Stimulated activated naive B cell treated with anti-CD40 and anti-IgM and Interleukin-4, amounts not matched to agents 10 μg/mL and 1 μg/mL and 100 μg/mL, for 72 hours (primary cell): ENCODE data around the gene DHX8.

ENCODE experiments used
- ATAC-seq, 2 donors: fragments of 150-1000 bp; cut with Tn5 transposase; replicated peaks; 2 replicates each; pipeline ENCODE4 v1.10.0; 2021; ENCODE audit warnings: moderate library complexity in 1 of 2
- DNase-seq: peaks from one replicate; pipeline ENCODE4 v3.0.0; 2021
- H3K27ac Mint-ChIP-seq: one replicate; pipeline ENCODE4 v1.8.0; 2022; ENCODE audit warnings: mild to moderate bottlenecking, mixed read lengths
- H3K27me3 Mint-ChIP-seq, 2 donors: one replicate each; pipeline ENCODE4 v1.8.0; 2022; ENCODE audit warnings: mixed read lengths in 2 of 2
- H3K36me3 Mint-ChIP-seq, 2 donors: one replicate each; pipeline ENCODE4 v1.8.0; 2022; ENCODE audit warnings: mixed read lengths in 2 of 2, mild to moderate bottlenecking in 1 of 2
- H3K4me1 Mint-ChIP-seq, 2 donors: one replicate each; pipeline ENCODE4 v1.8.0; 2022; ENCODE audit warnings: mixed read lengths in 2 of 2, mild to moderate bottlenecking in 1 of 2
- H3K4me3 Mint-ChIP-seq, 2 donors: one replicate each; pipeline ENCODE4 v1.8.0; 2022; ENCODE audit warnings: mild to moderate bottlenecking in 2 of 2, mixed read lengths in 2 of 2, moderate library complexity in 1 of 2
- H3K9me3 Mint-ChIP-seq, 2 donors: one replicate each; pipeline ENCODE4 v1.8.0; 2022; ENCODE audit warnings: mixed read lengths in 2 of 2, mild to moderate bottlenecking in 1 of 2

The DHX8 gene

DNA sequence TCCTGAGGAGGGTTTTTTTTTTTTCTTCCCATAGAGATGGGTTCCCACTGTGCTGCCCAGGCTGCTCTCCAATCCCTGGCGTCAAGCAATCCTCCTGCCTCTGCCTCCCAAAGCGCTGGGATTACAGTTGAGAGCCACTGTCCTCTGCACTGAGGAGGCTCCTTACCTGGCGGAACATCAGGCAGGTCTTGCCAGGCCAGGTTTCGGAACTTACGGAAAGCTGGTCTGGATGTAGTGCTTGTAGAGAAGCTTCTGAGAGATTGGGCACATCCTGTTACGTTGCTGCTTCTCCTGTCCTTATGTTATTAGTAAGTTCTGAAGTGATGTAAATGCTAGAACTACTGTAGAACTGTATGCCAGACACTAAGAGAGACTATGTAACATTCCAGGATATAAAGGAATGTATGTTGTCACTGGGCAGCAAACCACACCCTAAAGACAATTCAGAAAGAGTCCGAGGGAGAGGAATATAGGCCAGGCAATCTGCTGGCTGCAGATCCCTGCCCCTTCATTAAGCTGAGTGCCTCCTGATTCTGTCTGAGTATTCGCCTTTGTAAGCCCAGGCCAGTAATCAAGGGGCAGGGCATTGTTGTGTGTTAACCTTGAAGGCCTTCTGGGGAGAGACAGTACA, 41.3 kb downstream of the DHX8 start:
- H3K9me3 Mint-ChIP-seq = no peaks in the 10 kb centered on the region
- no peak overlapping the region for H3K4me3 Mint-ChIP-seq
- H3K4me1 Mint-ChIP-seq = peaks cover 4 to 9% of the 10 kb centered on the region in 2 donors
- ATAC-seq = no peak
- peak overlapping the region; percentile 47 for H3K27ac Mint-ChIP-seq
- H3K36me3 Mint-ChIP-seq = peaks cover 40 to 65% of the 10 kb centered on the region in 2 donors
- no peak for DNase-seq
- no peaks in the 10 kb centered on the region for H3K27me3 Mint-ChIP-seq

- Mint-ChIP-seq H3K4me1 (peaks cover 6 to 7% of the 10 kb centered on the region in 2 donors), H3K27ac (no peak overlapping the region), H3K27me3 (no peaks in the 10 kb centered on the region), H3K4me3 (no peak overlapping the region), H3K36me3 (peaks cover 30 to 46% of the 10 kb centered on the region in 2 donors), H3K9me3 (no peaks in the 10 kb centered on the region)
- DNase-seq (no peak), ATAC-seq (no peak)
These were observed 43.3 kb downstream of the DHX8 start for GRCh38 chr17:43526886-43527648.

- no peak for ATAC-seq
- no peak overlapping the region for H3K27ac Mint-ChIP-seq
- H3K4me3 Mint-ChIP-seq = no peak overlapping the region
- H3K9me3 Mint-ChIP-seq = no peaks in the 10 kb centered on the region
- peaks cover 6 to 7% of the 10 kb centered on the region in 2 donors for H3K4me1 Mint-ChIP-seq
- DNase-seq = no peak
- H3K36me3 Mint-ChIP-seq = peaks cover 30 to 43% of the 10 kb centered on the region in 2 donors
- H3K27me3 Mint-ChIP-seq = no peaks in the 10 kb centered on the region
These were observed 44.7 kb downstream of the DHX8 start for GRCh38 chr17:43528319-43528987.

DNA sequence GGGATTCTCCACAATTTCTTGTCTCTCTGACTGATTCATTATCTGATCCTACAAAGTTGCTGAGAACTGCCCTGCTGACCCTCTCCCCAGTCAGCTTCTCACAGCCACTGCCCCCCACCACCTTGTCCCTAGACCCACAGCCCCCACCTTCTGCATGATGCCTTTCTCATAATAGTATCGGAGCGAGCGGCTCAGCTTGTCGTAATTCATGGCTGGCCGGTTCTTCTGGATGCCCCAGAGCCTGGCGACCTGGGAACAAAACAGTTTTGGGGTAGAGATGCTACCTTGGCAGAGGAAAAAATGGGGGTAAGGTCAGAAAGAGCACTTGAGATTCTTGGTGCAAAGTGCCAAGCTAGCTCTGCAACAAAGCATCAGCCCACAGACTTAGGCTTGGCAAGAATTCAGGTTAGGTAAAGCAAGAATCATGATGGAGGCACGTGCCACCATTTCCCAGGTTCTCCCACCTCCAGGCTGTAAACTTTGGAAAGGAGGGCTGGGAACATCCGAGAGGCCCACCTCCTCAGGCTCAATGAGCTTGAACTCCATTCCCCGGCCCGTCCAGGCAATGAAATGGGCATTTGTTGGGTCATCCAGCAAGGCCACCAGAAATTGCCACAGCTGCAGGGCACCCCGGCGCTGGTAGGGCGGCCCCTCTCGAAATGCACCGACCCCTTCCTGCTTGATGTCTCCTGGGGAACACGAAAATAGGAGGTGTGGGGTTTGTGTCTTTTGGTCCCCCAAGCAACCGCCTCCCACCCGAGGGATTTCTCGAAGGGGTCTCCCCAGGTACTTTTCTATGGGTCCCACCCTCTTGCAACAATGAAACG, 45.4 kb downstream of the DHX8 start:
- ATAC-seq (no peak), DNase-seq (no peak)
- peaks cover 30 to 39% of the 10 kb centered on the region in 2 donors for H3K36me3 Mint-ChIP-seq
- peak overlapping the region; percentile 16 for H3K27ac Mint-ChIP-seq
- H3K4me1 Mint-ChIP-seq = peaks cover 6 to 7% of the 10 kb centered on the region in 2 donors
- no peaks in the 10 kb centered on the region for H3K9me3 Mint-ChIP-seq
- H3K27me3 Mint-ChIP-seq = no peaks in the 10 kb centered on the region
- no peak overlapping the region for H3K4me3 Mint-ChIP-seq

- peaks cover 24 to 32% of the 10 kb centered on the region in 2 donors for H3K36me3 Mint-ChIP-seq
- H3K9me3 Mint-ChIP-seq = no peaks in the 10 kb centered on the region
- DNase-seq (no peak), ATAC-seq (no peak)
- no peak overlapping the region for H3K4me3 Mint-ChIP-seq
- H3K4me1 Mint-ChIP-seq = peaks cover 6 to 7% of the 10 kb centered on the region in 2 donors
- H3K27me3 Mint-ChIP-seq = no peaks in the 10 kb centered on the region
- no peak overlapping the region for H3K27ac Mint-ChIP-seq
These were observed 46.1 kb downstream of the DHX8 start for GRCh38 chr17:43529947-43530287.

DNA sequence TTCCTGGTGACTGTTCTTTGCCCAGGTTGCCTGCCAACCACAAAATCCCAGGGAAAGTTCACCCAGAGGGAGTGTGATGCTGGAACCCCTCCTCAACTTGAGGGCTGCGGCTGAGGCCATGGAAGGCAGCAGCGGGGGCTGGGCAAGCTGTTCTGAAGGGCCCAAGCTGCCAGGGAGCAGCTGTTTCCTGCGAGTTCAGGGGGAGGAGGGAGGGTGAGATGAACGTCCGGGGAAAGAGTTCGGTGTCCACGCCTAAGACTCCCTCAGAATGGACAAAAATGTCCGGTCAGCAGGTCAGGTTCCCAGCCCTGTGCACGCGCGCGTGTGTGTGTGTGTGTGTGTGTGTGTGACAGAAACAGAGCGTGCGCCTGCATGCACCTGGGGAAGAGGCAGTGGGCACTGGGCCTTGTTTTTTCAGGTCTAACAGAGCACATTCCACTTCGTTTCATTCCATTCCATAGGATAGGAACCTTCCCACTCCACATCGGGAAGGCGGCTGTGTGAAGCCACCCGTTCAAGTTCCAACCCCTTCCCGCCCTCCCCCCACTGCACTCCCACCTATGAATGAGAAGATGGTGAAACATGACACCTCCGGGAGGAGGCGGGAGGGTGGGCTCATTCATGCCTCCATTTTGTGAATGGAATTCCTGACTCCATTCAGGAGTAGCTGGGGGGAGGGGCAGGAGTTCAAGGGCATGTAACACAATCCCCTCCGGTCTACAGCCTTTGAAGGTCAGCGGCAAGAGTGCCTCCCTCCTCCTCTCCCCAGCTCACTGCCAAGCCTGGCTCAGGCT, 46.7 kb downstream of the DHX8 start:
- no peaks in the 10 kb centered on the region for H3K27me3 Mint-ChIP-seq

DNA sequence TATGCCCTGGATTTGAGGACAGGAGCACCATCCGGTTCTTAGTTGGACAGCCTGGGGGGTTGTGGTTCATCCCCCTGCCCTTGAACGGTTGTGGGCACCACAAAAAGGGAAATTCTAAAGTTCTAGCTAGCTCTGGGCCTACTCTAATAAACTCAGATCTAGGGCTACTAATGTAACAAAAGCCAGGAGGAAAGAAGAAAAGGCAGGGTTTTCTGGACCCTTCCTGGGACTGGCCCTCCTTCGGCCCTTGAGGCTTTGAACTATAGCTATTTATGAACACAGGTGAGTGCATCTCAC, 47.3 kb downstream of the DHX8 start:
- peaks cover 10 to 11% of the 10 kb centered on the region in 2 donors for H3K4me1 Mint-ChIP-seq
- H3K36me3 Mint-ChIP-seq = peaks cover 19 to 26% of the 10 kb centered on the region in 2 donors
- H3K4me3 Mint-ChIP-seq = no peak overlapping the region
- ATAC-seq (no peak), DNase-seq (no peak)
- H3K9me3 Mint-ChIP-seq = no peaks in the 10 kb centered on the region
- H3K27me3 Mint-ChIP-seq = no peaks in the 10 kb centered on the region
- H3K27ac Mint-ChIP-seq = no peak overlapping the region

More for the DNA sequence above, 46.7 kb downstream of the DHX8 start:
- Mint-ChIP-seq H3K9me3 (no peaks in the 10 kb centered on the region), H3K4me3 (no peak overlapping the region), H3K27ac (no peak overlapping the region), H3K4me1 (peaks cover 6 to 7% of the 10 kb centered on the region in 2 donors), H3K36me3 (peaks cover 19 to 27% of the 10 kb centered on the region in 2 donors)
- ATAC-seq (no peak), DNase-seq (no peak)

- Mint-ChIP-seq H3K4me3 (no peak overlapping the region), H3K27ac (no peak overlapping the region), H3K9me3 (no peaks in the 10 kb centered on the region), H3K27me3 (no peaks in the 10 kb centered on the region), H3K36me3 (peaks cover 18 to 19% of the 10 kb centered on the region in 2 donors), H3K4me1 (peaks cover 14 to 20% of the 10 kb centered on the region in 2 donors)
- ATAC-seq = no peak
- DNase-seq = no peak
These were observed 48.2 kb downstream of the DHX8 start for GRCh38 chr17:43531955-43532354.

GRCh38 chr17:43532581-43532980, 48.8 kb downstream of the DHX8 start:
- peaks cover 12 to 13% of the 10 kb centered on the region in 2 donors for H3K36me3 Mint-ChIP-seq

GRCh38 chr17:43533699-43534098, 49.9 kb downstream of the DHX8 start:
- Mint-ChIP-seq H3K27me3 (no peaks in the 10 kb centered on the region), H3K36me3 (peaks cover 5 to 7% of the 10 kb centered on the region in 2 donors), H3K4me1 (peaks cover 14 to 20% of the 10 kb centered on the region in 2 donors), H3K27ac (no peak overlapping the region), H3K9me3 (no peaks in the 10 kb centered on the region), H3K4me3 (no peak overlapping the region)
- no peak for DNase-seq
- no peak for ATAC-seq

More at GRCh38 chr17:43532581-43532980, 48.8 kb downstream of the DHX8 start:
- ATAC-seq = no peak
- Mint-ChIP-seq H3K27ac (no peak overlapping the region), H3K4me1 (peaks cover 14 to 20% of the 10 kb centered on the region in 2 donors), H3K27me3 (no peaks in the 10 kb centered on the region), H3K4me3 (no peak overlapping the region), H3K9me3 (no peaks in the 10 kb centered on the region)
- DNase-seq = no peak

- no peaks in the 10 kb centered on the region for H3K9me3 Mint-ChIP-seq
- no peak overlapping the region for H3K4me3 Mint-ChIP-seq
- no peak overlapping the region for H3K27ac Mint-ChIP-seq
- no peak for DNase-seq
- H3K4me1 Mint-ChIP-seq = peaks cover 8 to 17% of the 10 kb centered on the region in 2 donors
- no peak for ATAC-seq
- H3K36me3 Mint-ChIP-seq = peaks cover 0 to 2% of the 10 kb centered on the region in 2 donors
- no peaks in the 10 kb centered on the region for H3K27me3 Mint-ChIP-seq
These were observed 51.1 kb downstream of the DHX8 start for GRCh38 chr17:43534909-43535308.

GRCh38 chr17:43536236-43536992, 52.6 kb downstream of the DHX8 start:
- DNase-seq (peak; percentile 18), ATAC-seq (peak; percentile 88 to 93)
- H3K9me3 Mint-ChIP-seq = no peaks in the 10 kb centered on the region
- peaks cover 0 to 7% of the 10 kb centered on the region in 2 donors for H3K27me3 Mint-ChIP-seq
- no peak overlapping the region for H3K4me3 Mint-ChIP-seq
- H3K36me3 Mint-ChIP-seq = peaks cover 0 to 2% of the 10 kb centered on the region in 2 donors
- H3K27ac Mint-ChIP-seq = no peak overlapping the region
- H3K4me1 Mint-ChIP-seq = peaks cover 8 to 14% of the 10 kb centered on the region in 2 donors
